ENCODE measurements around the gene HIVEP2.

Gene HIVEP2

DNA sequence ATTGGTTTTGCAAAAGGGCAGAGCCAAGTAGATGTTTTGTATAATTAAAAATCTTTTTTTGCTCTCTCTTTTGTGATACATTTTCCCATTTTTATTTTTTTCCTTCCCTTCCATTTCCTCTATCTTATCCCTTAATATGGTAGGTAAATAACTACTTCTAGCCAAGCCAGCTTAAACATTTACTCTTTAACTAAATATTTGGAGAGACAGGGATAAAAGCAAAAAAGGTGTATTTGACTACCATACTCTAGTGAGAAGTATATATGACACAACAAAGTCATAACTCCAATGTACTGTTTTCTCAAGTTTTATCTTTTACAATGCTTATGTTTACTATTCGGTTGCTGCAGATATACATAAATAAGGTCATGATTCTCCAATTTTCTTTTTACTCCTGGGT is 154.7 kb downstream of the HIVEP2 start:
- Histone ChIP-seq H3K27ac (ENCODE audit: low read depth, low read length) (no peak overlapping the region), H3K9me3 (ENCODE audit: control insufficient read depth in 5 of 5, low read length in 5 of 5) (no peaks in the 10 kb centered on the region), H3K36me3 (ENCODE audit: control insufficient read depth in 5 of 5, insufficient read depth in 5 of 5, low read length in 5 of 5) (no peaks in the 10 kb centered on the region), H3K4me3 (ENCODE audit: low read depth in 1 of 5, low read length in 5 of 5) (no peak overlapping the region), H3K9ac (ENCODE audit: low read length in 5 of 5) (no peak overlapping the region), H3K27me3 (ENCODE audit: control insufficient read depth in 5 of 5, insufficient read depth in 4 of 5, low read length in 5 of 5) (no peaks in the 10 kb centered on the region), H3K4me1 (ENCODE audit: control insufficient read depth in 5 of 5, insufficient read depth in 5 of 5, low read length in 5 of 5) (no peaks in the 10 kb centered on the region)

DNA sequence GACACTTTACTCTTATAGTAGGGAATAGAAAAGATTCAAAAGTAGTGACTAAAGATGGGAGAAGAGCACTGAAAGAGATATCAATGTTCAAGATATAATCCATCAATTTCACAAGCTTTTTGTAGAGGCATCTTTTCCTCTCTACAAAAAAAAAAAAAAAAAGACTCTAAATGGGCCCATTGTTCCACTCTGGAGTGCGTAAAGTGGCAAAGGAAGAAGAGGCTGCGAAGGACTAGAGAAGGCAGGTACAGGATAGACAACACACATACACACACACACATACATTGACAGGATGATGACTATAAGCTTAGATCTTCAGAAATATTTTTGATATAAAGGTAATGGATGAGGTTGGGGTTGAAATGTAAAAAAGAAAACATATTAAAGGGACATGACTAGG is 157.6 kb downstream of the HIVEP2 start:
- H3K9me3 ChIP-seq (ENCODE audit: control insufficient read depth in 5 of 5, low read length in 5 of 5): no peaks in the 10 kb centered on the region
- no peaks in the 10 kb centered on the region for H3K27me3 ChIP-seq (ENCODE audit: control insufficient read depth in 5 of 5, insufficient read depth in 4 of 5, low read length in 5 of 5)
- no peak overlapping the region for H3K9ac ChIP-seq (ENCODE audit: low read length in 5 of 5)
- no peaks in the 10 kb centered on the region for H3K36me3 ChIP-seq (ENCODE audit: control insufficient read depth in 5 of 5, insufficient read depth in 5 of 5, low read length in 5 of 5)
- H3K4me3 ChIP-seq (ENCODE audit: low read depth in 1 of 5, low read length in 5 of 5): no peak overlapping the region
- no peak overlapping the region for H3K27ac ChIP-seq (ENCODE audit: low read depth, low read length)
- H3K4me1 ChIP-seq (ENCODE audit: control insufficient read depth in 5 of 5, insufficient read depth in 5 of 5, low read length in 5 of 5): peaks cover 0 to 3% (median 0%) of the 10 kb centered on the region in 5 donors

DNA sequence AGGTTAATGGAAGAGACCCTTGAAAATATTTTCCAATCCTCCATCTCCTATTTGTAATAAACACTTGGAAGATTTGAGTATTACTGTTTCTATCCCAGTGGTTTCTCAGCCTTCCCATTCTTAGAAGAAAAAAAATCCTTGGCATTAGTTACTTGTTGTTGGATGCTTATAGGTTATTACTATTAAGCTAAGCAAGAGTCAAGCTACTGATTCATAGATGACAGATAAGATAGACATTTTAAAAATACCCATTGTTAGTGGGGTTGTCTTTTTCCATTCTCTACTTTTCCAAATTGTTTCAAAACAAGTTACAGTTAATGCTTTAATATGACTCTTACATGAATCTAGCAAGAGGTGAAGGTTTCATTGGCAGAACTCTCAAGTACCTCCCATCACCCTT is 158.5 kb downstream of the HIVEP2 start:
- no peaks in the 10 kb centered on the region for H3K36me3 ChIP-seq (ENCODE audit: control insufficient read depth in 5 of 5, insufficient read depth in 5 of 5, low read length in 5 of 5)
- H3K4me3 ChIP-seq (ENCODE audit: low read depth in 1 of 5, low read length in 5 of 5): no peak overlapping the region
- H3K9me3 ChIP-seq (ENCODE audit: control insufficient read depth in 5 of 5, low read length in 5 of 5): no peaks in the 10 kb centered on the region

DNA sequence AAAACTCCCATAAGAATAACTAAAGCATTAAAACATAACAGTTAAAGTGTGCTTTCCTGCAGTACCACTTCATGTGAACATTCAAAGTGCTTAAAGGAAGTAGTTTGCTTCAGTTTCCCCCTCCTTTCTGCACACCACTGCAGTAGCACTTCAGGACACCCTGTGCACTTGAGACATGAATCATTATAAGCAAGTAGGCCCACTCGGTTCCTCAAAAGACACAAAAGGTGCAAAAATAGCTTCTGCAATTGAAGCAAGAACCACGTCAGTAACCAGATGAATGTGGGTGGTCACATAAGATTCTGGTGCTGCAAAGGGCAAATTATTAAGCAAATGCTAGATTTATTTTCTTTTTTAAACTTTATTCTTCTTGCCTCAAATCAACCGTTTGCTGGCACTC is 160.6 kb downstream of the HIVEP2 start:
- no peaks in the 10 kb centered on the region for H3K36me3 ChIP-seq (ENCODE audit: control insufficient read depth in 5 of 5, insufficient read depth in 5 of 5, low read length in 5 of 5)
- no peak overlapping the region for H3K27ac ChIP-seq (ENCODE audit: low read depth, low read length)
- H3K4me3 ChIP-seq (ENCODE audit: low read depth in 1 of 5, low read length in 5 of 5): no peak overlapping the region
- H3K9me3 ChIP-seq (ENCODE audit: control insufficient read depth in 5 of 5, low read length in 5 of 5): no peaks in the 10 kb centered on the region
- H3K27me3 ChIP-seq (ENCODE audit: control insufficient read depth in 5 of 5, insufficient read depth in 4 of 5, low read length in 5 of 5): no peaks in the 10 kb centered on the region
- peaks cover 0 to 8% (median 3%) of the 10 kb centered on the region in 5 donors for H3K4me1 ChIP-seq (ENCODE audit: control insufficient read depth in 5 of 5, insufficient read depth in 5 of 5, low read length in 5 of 5)
- no peak overlapping the region for H3K9ac ChIP-seq (ENCODE audit: low read length in 5 of 5)

More for the DNA sequence above, 158.5 kb downstream of the HIVEP2 start:
- no peaks in the 10 kb centered on the region for H3K27me3 ChIP-seq (ENCODE audit: control insufficient read depth in 5 of 5, insufficient read depth in 4 of 5, low read length in 5 of 5)
- no peak overlapping the region for H3K27ac ChIP-seq (ENCODE audit: low read depth, low read length)
- no peak overlapping the region for H3K9ac ChIP-seq (ENCODE audit: low read length in 5 of 5)
- peaks cover 0 to 3% (median 0%) of the 10 kb centered on the region in 5 donors for H3K4me1 ChIP-seq (ENCODE audit: control insufficient read depth in 5 of 5, insufficient read depth in 5 of 5, low read length in 5 of 5)

DNA sequence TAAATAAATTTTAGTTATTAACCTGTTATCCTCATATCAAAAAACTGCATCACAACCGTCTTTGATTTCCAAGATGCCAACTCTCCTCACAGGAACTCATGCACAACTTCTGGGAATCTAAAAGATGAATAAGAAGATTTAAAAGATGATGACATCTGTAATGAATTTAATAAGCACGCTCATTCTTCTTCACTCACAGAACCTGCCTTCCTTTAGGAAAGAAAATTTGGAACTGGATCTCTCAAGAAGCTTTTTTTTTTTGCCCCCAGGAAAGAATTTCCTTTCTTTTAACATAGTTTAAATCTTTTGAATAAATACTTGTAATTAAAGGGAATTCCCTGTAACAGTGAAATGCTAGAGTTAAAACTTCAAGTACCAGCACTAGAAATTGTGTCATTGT is 161.5 kb downstream of the HIVEP2 start:
- Histone ChIP-seq H3K27me3 (ENCODE audit: control insufficient read depth in 5 of 5, insufficient read depth in 4 of 5, low read length in 5 of 5) (no peaks in the 10 kb centered on the region), H3K4me3 (ENCODE audit: low read depth in 1 of 5, low read length in 5 of 5) (no peak overlapping the region), H3K9ac (ENCODE audit: low read length in 5 of 5) (no peak overlapping the region), H3K9me3 (ENCODE audit: control insufficient read depth in 5 of 5, low read length in 5 of 5) (no peaks in the 10 kb centered on the region), H3K36me3 (ENCODE audit: control insufficient read depth in 5 of 5, insufficient read depth in 5 of 5, low read length in 5 of 5) (no peaks in the 10 kb centered on the region), H3K4me1 (ENCODE audit: control insufficient read depth in 5 of 5, insufficient read depth in 5 of 5, low read length in 5 of 5) (peaks cover 0 to 8% (median 3%) of the 10 kb centered on the region in 5 donors), H3K27ac (ENCODE audit: low read depth, low read length) (no peak overlapping the region)

DNA sequence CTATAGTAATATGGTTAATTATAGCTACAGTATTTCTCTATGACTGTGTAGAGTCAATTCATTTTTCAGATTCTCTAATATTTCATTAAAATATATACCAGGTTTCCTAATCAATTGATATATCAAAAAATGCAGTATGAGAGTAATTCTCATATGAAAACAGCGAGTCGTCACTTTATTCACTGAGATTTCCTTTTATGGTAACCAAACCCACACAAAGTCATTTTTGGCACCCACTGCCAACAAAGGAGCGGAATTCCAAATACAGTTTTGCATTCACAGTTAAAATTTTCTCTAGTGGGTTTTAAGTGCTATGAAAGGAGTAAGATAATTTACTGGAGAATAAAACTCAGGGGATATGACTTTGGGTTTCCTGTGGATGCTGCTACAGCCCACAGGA is 163.8 kb downstream of the HIVEP2 start:
- H3K27me3 ChIP-seq (ENCODE audit: control insufficient read depth in 5 of 5, insufficient read depth in 4 of 5, low read length in 5 of 5): no peaks in the 10 kb centered on the region
- no peak overlapping the region for H3K9ac ChIP-seq (ENCODE audit: low read length in 5 of 5)
- no peaks in the 10 kb centered on the region for H3K36me3 ChIP-seq (ENCODE audit: control insufficient read depth in 5 of 5, insufficient read depth in 5 of 5, low read length in 5 of 5)
- no peak overlapping the region for H3K4me3 ChIP-seq (ENCODE audit: low read depth in 1 of 5, low read length in 5 of 5)
- peaks cover 0 to 8% (median 3%) of the 10 kb centered on the region in 5 donors for H3K4me1 ChIP-seq (ENCODE audit: control insufficient read depth in 5 of 5, insufficient read depth in 5 of 5, low read length in 5 of 5)
- no peak overlapping the region for H3K27ac ChIP-seq (ENCODE audit: low read depth, low read length)
- H3K9me3 ChIP-seq (ENCODE audit: control insufficient read depth in 5 of 5, low read length in 5 of 5): no peaks in the 10 kb centered on the region

DNA sequence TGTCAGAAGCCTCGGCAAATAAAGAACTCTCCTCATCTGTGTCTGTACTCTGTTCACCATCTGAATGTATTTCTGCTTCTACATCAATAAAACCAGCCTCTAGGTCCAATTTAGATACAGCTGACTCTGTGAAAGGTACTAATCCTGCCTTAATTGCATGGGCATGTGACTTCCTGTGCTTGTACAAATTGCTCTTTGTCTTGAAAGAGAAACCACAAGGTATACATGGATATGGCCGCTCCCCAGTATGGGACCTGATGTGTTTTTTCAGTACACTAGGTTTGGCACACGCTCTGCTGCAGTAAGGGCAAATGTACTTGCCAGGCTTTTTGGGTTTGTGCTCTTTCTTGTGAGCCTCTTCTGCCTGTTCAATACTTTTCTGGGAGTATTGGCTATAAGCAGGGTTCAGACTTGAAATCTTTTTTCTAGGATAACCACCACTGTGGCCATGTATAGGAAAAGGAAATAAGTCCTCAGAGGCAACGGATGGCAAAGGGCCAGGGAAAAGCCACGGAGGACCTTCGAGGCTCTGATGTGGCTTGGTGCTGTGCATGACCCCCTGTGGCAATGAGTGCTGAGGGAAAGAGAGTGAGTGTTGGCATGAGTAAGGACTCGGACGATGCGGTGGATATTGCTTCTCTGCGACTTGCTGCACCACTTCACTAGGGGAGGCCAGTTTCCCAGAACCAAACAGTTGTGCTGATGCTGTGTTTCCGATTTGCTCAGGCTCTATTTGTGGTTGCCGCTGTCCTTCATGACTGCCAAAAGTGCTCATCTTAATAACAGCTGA is 170.9 kb downstream of the HIVEP2 start:
- H3K27ac ChIP-seq (ENCODE audit: low read depth, low read length): no peak overlapping the region

DNA sequence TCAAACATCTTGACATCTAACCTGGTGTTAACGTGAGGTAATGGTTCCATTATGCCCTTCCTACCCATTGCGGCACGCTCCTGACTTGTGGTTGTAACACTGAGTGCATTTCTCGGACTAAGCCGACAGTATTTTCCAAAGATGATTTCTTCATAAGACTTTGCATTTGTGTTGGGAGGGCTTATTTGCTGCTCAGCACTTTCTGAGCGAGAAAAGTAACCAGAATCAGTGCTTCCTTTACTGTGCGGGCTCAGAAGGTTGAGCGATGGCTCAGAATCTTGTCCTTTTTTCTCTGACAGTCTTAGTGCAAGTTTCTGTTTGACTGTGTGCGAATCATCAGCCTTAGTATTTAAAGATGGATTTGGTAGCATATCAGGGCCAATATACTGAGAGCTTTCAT is 171.7 kb downstream of the HIVEP2 start:
- peaks cover 1 to 54% (median 51%) of the 10 kb centered on the region in 5 donors for H3K36me3 ChIP-seq (ENCODE audit: control insufficient read depth in 5 of 5, insufficient read depth in 5 of 5, low read length in 5 of 5)

More for the DNA sequence above, 170.9 kb downstream of the HIVEP2 start:
- H3K4me3 ChIP-seq (ENCODE audit: low read depth in 1 of 5, low read length in 5 of 5): no peak overlapping the region
- no peaks in the 10 kb centered on the region for H3K27me3 ChIP-seq (ENCODE audit: control insufficient read depth in 5 of 5, insufficient read depth in 4 of 5, low read length in 5 of 5)
- H3K36me3 ChIP-seq (ENCODE audit: control insufficient read depth in 5 of 5, insufficient read depth in 5 of 5, low read length in 5 of 5): peaks cover 0 to 54% (median 51%) of the 10 kb centered on the region in 5 donors
- no peak overlapping the region for H3K9ac ChIP-seq (ENCODE audit: low read length in 5 of 5)
- no peaks in the 10 kb centered on the region for H3K9me3 ChIP-seq (ENCODE audit: control insufficient read depth in 5 of 5, low read length in 5 of 5)
- H3K4me1 ChIP-seq (ENCODE audit: control insufficient read depth in 5 of 5, insufficient read depth in 5 of 5, low read length in 5 of 5): no peaks in the 10 kb centered on the region

DNA sequence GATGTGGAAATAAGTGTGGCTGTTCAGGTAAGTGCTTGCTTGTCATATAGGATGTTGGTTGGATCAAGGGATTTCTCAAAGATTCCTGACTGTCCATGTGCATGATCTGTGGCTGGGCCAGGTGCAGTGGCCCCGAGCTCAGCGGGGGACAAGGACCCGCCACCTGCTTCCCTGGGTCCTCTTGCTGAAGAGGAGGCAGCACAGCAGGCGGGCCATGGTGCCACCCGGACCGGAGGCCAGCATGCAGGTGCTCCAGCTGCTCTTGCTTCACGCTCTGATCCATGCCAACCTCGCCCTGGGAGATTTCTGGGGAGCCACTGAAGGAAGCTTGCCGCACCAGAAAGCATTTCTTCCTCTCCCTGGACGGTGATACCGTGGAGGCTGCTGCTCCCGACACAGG is 173.8 kb downstream of the HIVEP2 start:
- Histone ChIP-seq H3K27me3 (ENCODE audit: control insufficient read depth in 5 of 5, insufficient read depth in 4 of 5, low read length in 5 of 5) (no peaks in the 10 kb centered on the region), H3K36me3 (ENCODE audit: control insufficient read depth in 5 of 5, insufficient read depth in 5 of 5, low read length in 5 of 5) (peaks cover 11 to 64% (median 51%) of the 10 kb centered on the region in 5 donors), H3K4me3 (ENCODE audit: low read depth in 1 of 5, low read length in 5 of 5) (no peak overlapping the region), H3K4me1 (ENCODE audit: control insufficient read depth in 5 of 5, insufficient read depth in 5 of 5, low read length in 5 of 5) (no peaks in the 10 kb centered on the region), H3K9me3 (ENCODE audit: control insufficient read depth in 5 of 5, low read length in 5 of 5) (no peaks in the 10 kb centered on the region), H3K27ac (ENCODE audit: low read depth, low read length) (no peak overlapping the region), H3K9ac (ENCODE audit: low read length in 5 of 5) (no peak overlapping the region)

More for the DNA sequence above, 171.7 kb downstream of the HIVEP2 start:
- H3K9me3 ChIP-seq (ENCODE audit: control insufficient read depth in 5 of 5, low read length in 5 of 5): no peaks in the 10 kb centered on the region
- H3K27ac ChIP-seq (ENCODE audit: low read depth, low read length): no peak overlapping the region
- H3K9ac ChIP-seq (ENCODE audit: low read length in 5 of 5): no peak overlapping the region
- no peaks in the 10 kb centered on the region for H3K4me1 ChIP-seq (ENCODE audit: control insufficient read depth in 5 of 5, insufficient read depth in 5 of 5, low read length in 5 of 5)
- H3K27me3 ChIP-seq (ENCODE audit: control insufficient read depth in 5 of 5, insufficient read depth in 4 of 5, low read length in 5 of 5): no peaks in the 10 kb centered on the region
- no peak overlapping the region for H3K4me3 ChIP-seq (ENCODE audit: low read depth in 1 of 5, low read length in 5 of 5)

DNA sequence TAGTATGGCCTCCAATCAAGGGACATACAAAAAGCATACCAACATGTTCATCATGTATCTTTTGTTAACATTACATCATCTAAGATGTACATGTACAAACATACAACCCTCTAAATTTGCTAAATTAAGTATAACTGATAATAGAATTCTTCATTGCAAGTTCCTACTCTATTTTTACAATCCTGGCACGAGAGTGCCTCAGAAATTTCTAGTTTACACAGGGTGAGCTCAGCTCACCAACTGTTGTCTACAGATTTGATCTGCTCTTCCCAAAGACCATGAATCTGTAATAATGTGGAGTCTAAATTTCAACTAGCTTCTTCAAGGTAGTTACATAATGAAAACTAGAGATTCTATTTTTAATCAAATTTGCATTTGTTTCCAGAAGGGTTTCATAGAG is 179.7 kb downstream of the HIVEP2 start:
- no peak overlapping the region for H3K4me3 ChIP-seq (ENCODE audit: low read depth in 1 of 5, low read length in 5 of 5)
- H3K9me3 ChIP-seq (ENCODE audit: control insufficient read depth in 5 of 5, low read length in 5 of 5): no peaks in the 10 kb centered on the region
- H3K27me3 ChIP-seq (ENCODE audit: control insufficient read depth in 5 of 5, insufficient read depth in 4 of 5, low read length in 5 of 5): no peaks in the 10 kb centered on the region
- no peak overlapping the region for H3K27ac ChIP-seq (ENCODE audit: low read depth, low read length)
- peaks cover 18 to 44% (median 29%) of the 10 kb centered on the region in 5 donors for H3K36me3 ChIP-seq (ENCODE audit: control insufficient read depth in 5 of 5, insufficient read depth in 5 of 5, low read length in 5 of 5)
- H3K9ac ChIP-seq (ENCODE audit: low read length in 5 of 5): no peak overlapping the region
- no peaks in the 10 kb centered on the region for H3K4me1 ChIP-seq (ENCODE audit: control insufficient read depth in 5 of 5, insufficient read depth in 5 of 5, low read length in 5 of 5)
